GM21786 (cell line): Measurements from ENCODE around the gene XCR1.
"Not testable (repeated sequence)": the region's sequence is repeated elsewhere in the genome, so short reads cannot be mapped to it uniquely, and the experiment has no call there.

Experiments
- ATAC-seq: cut with Tn5 transposase; IDR thresholded peaks from one replicate; pipeline ENCODE4 v1.9.1; 2021; ENCODE audit not compliant: unreplicated experiment

XCR1 gene

DNA sequence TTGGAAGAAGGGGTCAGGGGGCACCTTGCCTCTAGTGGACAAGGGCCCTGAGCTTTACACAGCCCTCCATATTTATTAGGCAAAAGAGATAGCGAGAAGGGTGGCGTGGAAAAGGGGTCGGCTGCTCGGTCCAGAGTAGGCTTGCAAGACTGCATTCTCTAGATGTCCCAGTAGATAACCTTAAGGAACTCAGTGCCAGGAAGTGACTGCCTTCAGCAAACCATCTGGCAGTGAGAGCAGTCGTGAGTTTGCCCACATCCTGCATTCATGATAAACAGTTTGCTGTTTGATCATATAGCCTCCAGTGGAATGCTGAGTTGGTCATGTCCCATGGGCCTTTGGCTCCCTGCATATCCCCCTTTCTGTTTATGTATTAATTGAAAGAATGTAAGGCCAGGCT is 18.9 kb upstream of the XCR1 start:
- ATAC-seq = not testable (repeated sequence)

DNA sequence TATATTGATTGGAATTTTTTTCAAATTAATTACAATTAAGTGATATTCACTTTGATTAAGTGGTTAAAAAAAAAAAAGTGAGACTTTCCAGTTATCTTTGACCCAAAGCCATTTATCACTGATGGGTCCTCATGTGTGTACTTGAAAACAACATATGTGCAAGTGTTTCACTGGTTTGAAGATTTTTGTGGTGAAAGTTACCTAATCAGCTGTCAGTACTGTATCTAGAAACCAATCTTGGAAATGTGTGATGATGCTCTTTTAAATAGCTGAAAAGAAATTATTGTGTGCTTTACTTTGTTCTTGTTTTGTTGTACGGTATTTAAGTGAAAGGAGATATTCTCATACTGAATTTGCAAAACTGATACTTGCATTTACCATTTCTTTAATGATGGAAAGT is 11.6 kb upstream of the XCR1 start:
- ATAC-seq = no peak

DNA sequence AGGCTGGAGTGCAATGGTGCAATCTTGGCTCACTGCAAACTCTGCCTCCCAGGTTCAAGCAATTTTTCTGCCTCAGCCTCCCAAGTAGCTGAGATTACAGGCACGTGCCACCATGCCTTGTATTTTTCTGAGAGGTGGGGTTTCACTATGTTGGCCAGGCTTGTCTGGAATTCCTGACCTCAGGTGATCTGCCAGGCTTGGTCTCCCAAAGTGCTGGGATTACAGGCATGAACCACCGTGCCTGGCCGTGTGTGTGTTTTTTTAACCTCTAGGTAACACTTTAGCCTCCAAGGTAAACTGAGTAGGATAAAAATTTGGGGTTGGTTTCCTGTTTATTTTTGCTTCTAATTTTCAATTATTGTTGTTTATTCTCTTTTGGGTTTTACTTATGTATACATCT is 10.8 kb upstream of the XCR1 start:
- ATAC-seq = not testable (repeated sequence)

DNA sequence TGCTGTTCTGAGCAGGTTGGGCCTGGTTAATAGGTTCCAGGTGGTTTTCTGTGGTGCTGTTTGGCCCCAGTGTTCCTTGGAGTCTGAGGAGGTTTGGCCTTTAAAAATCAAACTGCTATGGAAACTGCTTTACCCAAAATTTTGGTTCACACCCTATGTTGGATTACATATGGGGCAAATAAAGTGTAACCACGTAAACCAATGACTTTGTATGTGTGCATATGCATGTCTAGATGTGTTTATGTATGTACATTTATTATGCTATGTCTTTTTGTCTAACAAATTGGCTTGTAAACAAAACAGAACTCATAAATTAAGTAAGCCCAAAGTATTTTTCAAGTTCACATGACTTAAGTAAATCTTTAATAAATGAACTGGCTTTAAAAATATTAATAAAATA is 8.9 kb upstream of the XCR1 start:
- no peak for ATAC-seq

DNA sequence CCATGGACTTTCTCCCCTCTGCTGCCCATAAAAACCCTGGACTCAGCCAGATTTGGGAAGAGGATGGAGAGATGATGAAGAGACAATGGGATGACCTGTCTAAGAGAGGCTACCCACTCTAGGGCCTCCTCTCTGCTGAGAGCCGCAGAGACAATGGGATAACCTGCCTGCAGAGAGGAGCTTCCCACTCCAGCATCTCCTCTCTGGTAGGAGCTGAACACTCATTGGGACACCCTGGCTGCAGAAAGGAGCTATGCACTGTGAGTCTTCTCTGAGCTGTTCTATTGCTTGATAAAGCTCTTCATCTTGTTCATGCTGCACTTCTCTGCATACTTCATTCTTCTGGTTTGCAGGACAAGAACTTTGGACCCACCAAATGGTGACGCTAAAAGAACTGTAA is 4.5 kb upstream of the XCR1 start:
- ATAC-seq = no peak

DNA sequence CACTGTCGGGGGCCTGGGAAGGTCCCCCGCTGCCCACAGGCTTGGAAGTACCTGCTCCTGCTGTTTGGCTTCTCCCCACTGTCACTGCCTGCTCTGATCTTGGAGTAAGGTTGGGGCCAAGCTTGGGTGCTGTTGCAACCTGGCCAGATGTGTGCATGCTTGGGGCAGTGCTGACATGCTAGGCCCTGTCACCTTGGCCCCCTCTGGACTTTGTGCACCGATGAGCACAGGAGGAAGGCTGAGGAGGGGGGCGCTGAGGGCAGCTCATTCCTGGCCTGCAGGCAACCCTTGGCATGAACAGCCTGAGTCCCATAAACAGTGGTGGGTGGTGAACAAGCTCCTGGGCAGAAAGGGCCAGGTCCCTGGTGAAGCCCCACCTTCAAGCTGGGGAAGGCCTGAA is 4.0 kb upstream of the XCR1 start:
- ATAC-seq = no peak

DNA sequence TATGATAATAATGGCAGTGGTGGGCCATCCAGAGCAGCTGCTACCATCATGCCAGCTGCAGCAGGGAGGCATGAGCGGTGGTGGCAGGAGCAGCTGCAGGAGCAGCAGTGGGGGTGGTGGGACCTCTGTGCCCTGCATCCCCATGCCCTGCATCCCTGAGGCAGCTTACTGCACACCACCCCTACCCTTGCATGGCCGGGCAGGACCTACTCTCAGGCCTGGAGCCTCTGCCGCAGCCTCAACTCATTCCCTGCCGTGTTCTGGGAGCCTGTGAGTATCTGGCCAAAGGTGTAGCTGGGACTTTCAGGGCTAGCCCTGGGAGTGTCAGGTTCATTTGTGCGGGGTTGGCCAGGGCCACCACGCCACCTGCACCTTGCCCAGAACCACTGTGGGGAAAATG is 3.3 kb upstream of the XCR1 start:
- no peak for ATAC-seq

GRCh38 chr3:46029953-46030543 is 2.8 kb upstream of the XCR1 start:
- ATAC-seq = no peak

- ATAC-seq = no peak
These were observed 584 bp upstream of the XCR1 start for GRCh38 chr3:46027736-46028397.

GRCh38 chr3:46025139-46025538 is 2.1 kb downstream of the XCR1 start:
- ATAC-seq = no peak

DNA sequence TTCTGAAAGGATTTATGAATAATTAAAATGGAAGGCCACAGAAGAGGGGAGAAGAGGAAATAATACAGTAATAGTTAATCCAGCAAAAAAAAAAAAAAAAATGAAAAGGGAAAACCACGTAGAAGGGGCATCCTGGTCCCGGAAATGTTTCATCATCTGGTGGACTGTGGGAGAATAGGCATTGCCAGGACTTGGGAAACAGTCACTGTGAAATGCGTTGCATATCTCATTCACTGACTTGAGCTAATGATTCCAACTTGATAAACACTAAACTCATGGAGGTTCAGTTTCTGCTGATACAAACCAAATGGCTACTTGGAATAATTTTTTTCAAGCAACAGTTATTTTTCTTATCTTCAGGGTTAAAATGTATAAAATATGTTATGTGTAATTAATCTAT is 3.2 kb downstream of the XCR1 start:
- no peak for ATAC-seq

- no peak for ATAC-seq
These were observed 4.1 kb downstream of the XCR1 start for GRCh38 chr3:46022909-46023785.

GRCh38 chr3:46021516-46021915 is 5.8 kb downstream of the XCR1 start:
- ATAC-seq = no peak

- no peak for ATAC-seq
These were observed 6.3 kb downstream of the XCR1 start for GRCh38 chr3:46020766-46021510.

DNA sequence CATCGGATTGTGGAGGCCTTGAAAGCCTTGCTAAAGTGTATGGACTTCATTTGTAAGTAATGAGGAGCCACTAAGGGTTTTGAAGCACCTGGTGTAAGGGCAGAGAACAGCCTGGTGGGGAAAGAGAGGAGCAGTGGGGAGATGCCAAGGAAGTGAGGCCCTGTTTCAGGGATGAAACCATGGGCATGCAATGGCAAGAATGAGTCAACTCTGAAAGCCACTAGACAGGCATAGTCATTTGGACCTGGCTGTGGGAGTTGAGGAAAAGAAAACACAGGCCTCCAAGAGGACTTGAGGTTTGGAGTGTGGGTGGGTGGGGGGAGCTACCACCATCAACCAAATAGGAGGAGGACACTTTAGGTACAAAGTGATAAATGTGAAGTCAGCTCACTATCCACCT is 7.6 kb downstream of the XCR1 start:
- no peak for ATAC-seq

- ATAC-seq = no peak
These were observed 9.6 kb downstream of the XCR1 start for GRCh38 chr3:46017720-46018119.

GRCh38 chr3:46013316-46014094 is 13.8 kb downstream of the XCR1 start:
- no peak for ATAC-seq

- ATAC-seq = no peak
These were observed 15.0 kb downstream of the XCR1 start for GRCh38 chr3:46012246-46012645.

- ATAC-seq = no peak
These were observed 16.7 kb downstream of the XCR1 start for GRCh38 chr3:46010519-46011113.

- no peak for ATAC-seq
These were observed 19.2 kb downstream of the XCR1 start for GRCh38 chr3:46008058-46008457.
